H1 (cell line): Measurements from ENCODE around the gene SOHLH1. TPM values are rescaled to one million over a fixed set of nuclear protein-coding genes. Genes with fewer than 3 reads are reported as not detected.

Experiments
- EZH2 ChIP-seq: fragments of 200-600 bp; sonication (generic); IDR thresholded peaks from 2 replicates; pipeline ENCODE4 v1.7.1; 2012; ENCODE audit warnings: low read depth, mild to moderate bottlenecking, moderate library complexity, low read length, inconsistent platforms; ENCODE audit not compliant: severe bottlenecking
- GABPA ChIP-seq: IDR thresholded peaks from 2 replicates; pipeline ENCODE4 v1.6.1; 2011; ENCODE audit warnings: mild to moderate bottlenecking, low read length, moderate library complexity, borderline replicate concordance; ENCODE audit not compliant: insufficient read depth
- RFX5 ChIP-seq: IDR thresholded peaks from 2 replicates; pipeline ENCODE4 v1.6.1; 2011; ENCODE audit warnings: low read depth, low read length, improper control_type of control experiment, borderline replicate concordance
- polyA plus RNA-seq, 7 experiments: library from polyadenylated mRNA; depleted of rRNA in 3 of 7; stranded (reverse) in 5 of 7; unstranded in 2 of 7; fragments of >200 nt in 5 of 7; fragments of 200-250 nt in 2 of 7; gene quantifications; 1 replicate in 5 of 7; 2 replicates in 1 of 7; 4 replicates in 1 of 7; pipeline versions ENCODE4 v1.2.1 to v1.2.3, GENCODE V29; 2011 to 2013; ENCODE audit warnings: missing spikeins in 2 of 7, mixed read lengths in 2 of 7
- total RNA-seq: library from RNA; stranded (reverse); fragmentation: NEBNext Ultra II Directional; extraction: Animal tissue kit (Norgen Biotek cat#: 25700); gene quantifications from 2 replicates; pipeline ENCODE4 v1.2.1, GENCODE V29; 2021
- TF ChIP-seq, protein P1 (sequence below): IDR thresholded peaks from 2 replicates; pipeline ENCODE4 v1.6.1; 2012; ENCODE audit warnings: inconsistent platforms

The SOHLH1 gene
- total and polyA plus RNA-seq, 2 of the 8 experiments (the other 6 are each of a cell fraction or from before 2014, with no cell fraction given): 0.11 TPM; not detected in 1

DNA sequence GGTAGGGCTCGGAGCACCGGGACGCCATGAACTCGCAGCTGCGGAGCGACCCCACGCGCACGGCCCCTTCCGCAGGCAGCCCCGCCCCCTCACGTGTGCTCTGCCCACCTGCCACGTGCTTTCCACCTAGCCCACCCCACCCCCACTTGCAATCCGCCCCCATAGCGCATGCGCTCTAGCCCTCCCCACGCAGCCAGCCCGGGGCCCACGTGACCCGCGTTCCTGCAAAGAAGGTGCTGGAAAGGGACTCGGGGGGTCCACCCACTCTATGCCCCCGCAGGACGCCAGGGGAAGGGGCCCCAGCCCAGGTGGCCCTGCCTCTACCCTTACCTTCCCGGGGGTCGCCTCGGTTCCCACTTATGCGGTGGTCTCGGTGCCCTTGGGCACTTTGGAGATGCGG, at the start of gene SOHLH1 (continued):
- TF ChIP-seq, protein P1, sequence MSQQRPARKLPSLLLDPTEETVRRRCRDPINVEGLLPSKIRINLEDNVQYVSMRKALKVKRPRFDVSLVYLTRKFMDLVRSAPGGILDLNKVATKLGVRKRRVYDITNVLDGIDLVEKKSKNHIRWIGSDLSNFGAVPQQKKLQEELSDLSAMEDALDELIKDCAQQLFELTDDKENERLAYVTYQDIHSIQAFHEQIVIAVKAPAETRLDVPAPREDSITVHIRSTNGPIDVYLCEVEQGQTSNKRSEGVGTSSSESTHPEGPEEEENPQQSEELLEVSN: no peak
- TF ChIP-seq RFX5 (no peak), GABPA (no peak), EZH2 (no peak)
- TF ChIP-seq, all 59 proteins: peak for 0
